ENCODE results near the gene SYNC. TPM values are rescaled to one million over a fixed set of nuclear protein-coding genes. Genes with fewer than 3 reads are reported as not detected.
"Not testable (repeated sequence)": the region's sequence is repeated elsewhere in the genome, so short reads cannot be mapped to it uniquely, and the experiment has no call there.

Gene SYNC
- total RNA-seq, 2 experiments from 2014 or later, result 0.09 TPM; not detected in 1

GRCh38 chr1:32701421-32701911 is 1.1 kb downstream of the SYNC start:
- BruUV-seq (replicated peaks), result no TSS peak
- POLR2A ChIA-PET, result no interaction called here
- CTCF ChIA-PET (ENCODE audit: unreplicated experiment), result no interaction called here

GRCh38 chr1:32696996-32697395 is 5.6 kb downstream of the SYNC start:
- H3K9me3 ChIP-seq (ENCODE audit: low read length); H3K4me3 ChIP-seq (ENCODE audit: low read depth, low read length, poor library complexity, severe bottlenecking); H4K20me1 ChIP-seq (ENCODE audit: insufficient read depth, low read length); H3K4me1 ChIP-seq (ENCODE audit: insufficient read depth, low read length, poor library complexity, severe bottlenecking); H3K36me3 ChIP-seq (ENCODE audit: insufficient read depth, low read length); H3K9me2 ChIP-seq (ENCODE audit: insufficient read depth, low read length); BruUV-seq (replicated peaks); DNase-seq (ENCODE audit: low spot score); H2AFZ ChIP-seq (ENCODE audit: low read length); H3K27ac ChIP-seq (ENCODE audit: low read depth, low read length, poor library complexity, severe bottlenecking); H3K79me2 ChIP-seq (ENCODE audit: insufficient read depth, low read depth, low read length); POLR2A ChIA-PET; CTCF ChIA-PET (ENCODE audit: unreplicated experiment); H3K4me2 ChIP-seq (ENCODE audit: low read length): not testable (repeated sequence)
- intact Hi-C loops (cut with micrococcal nuclease; ENCODE audit: unreplicated experiment), result loop anchor here (5.0 kb wide), 1 partner anchor 175 kb away; no protein-coding TSS in a partner anchor

More at GRCh38 chr1:32701421-32701911, 1.1 kb downstream of the SYNC start:
- H3K9me3 ChIP-seq (ENCODE audit: low read length), result no peaks in the 10 kb centered on the region
- no peak for TF ChIP-seq CTCF (conservative IDR thresholded peaks at IDR 0.05; ENCODE audit: low read length)
- TF ChIP-seq EZH2phosphoT487 (IDR thresholded peaks at IDR 0.05; ENCODE audit: borderline replicate concordance, low read depth, low read length), result no peak
- H3K4me1 ChIP-seq (ENCODE audit: insufficient read depth, low read length, poor library complexity, severe bottlenecking), result no peaks in the 10 kb centered on the region
- H3K9me2 ChIP-seq (ENCODE audit: insufficient read depth, low read length), result no peaks in the 10 kb centered on the region
- H2AFZ ChIP-seq (ENCODE audit: low read length), result no peak overlapping the region
- H4K20me1 ChIP-seq (ENCODE audit: insufficient read depth, low read length), result no peaks in the 10 kb centered on the region
- H3K4me2 ChIP-seq (ENCODE audit: low read length), result no peak overlapping the region
- intact Hi-C loops (cut with micrococcal nuclease; ENCODE audit: unreplicated experiment), result no loop called here
- no peak overlapping the region for H3K27ac ChIP-seq (ENCODE audit: low read depth, low read length, poor library complexity, severe bottlenecking)
- DNase-seq (ENCODE audit: low spot score), result no peak
- no peak overlapping the region for H3K4me3 ChIP-seq (ENCODE audit: low read depth, low read length, poor library complexity, severe bottlenecking)
- H3K79me2 ChIP-seq (ENCODE audit: insufficient read depth, low read depth, low read length), result no peaks in the 10 kb centered on the region
- no peaks in the 10 kb centered on the region for H3K36me3 ChIP-seq (ENCODE audit: insufficient read depth, low read length)

GRCh38 chr1:32696041-32696440 is 6.5 kb downstream of the SYNC start:
- Histone ChIP-seq H3K4me1 (ENCODE audit: insufficient read depth, low read length, poor library complexity, severe bottlenecking) (no peaks in the 10 kb centered on the region), H3K79me2 (ENCODE audit: insufficient read depth, low read depth, low read length) (no peaks in the 10 kb centered on the region), H3K4me3 (ENCODE audit: low read depth, low read length, poor library complexity, severe bottlenecking) (no peak overlapping the region), H4K20me1 (ENCODE audit: insufficient read depth, low read length) (no peaks in the 10 kb centered on the region), H3K9me2 (ENCODE audit: insufficient read depth, low read length) (no peaks in the 10 kb centered on the region), H3K4me2 (ENCODE audit: low read length) (no peak overlapping the region), H3K36me3 (ENCODE audit: insufficient read depth, low read length) (no peaks in the 10 kb centered on the region), H3K27ac (ENCODE audit: low read depth, low read length, poor library complexity, severe bottlenecking) (no peak overlapping the region), H3K9me3 (ENCODE audit: low read length) (no peaks in the 10 kb centered on the region), H2AFZ (ENCODE audit: low read length) (no peak overlapping the region)
- intact Hi-C loops (cut with micrococcal nuclease; ENCODE audit: unreplicated experiment), result loop anchor here (5.0 kb wide), 1 partner anchor 174 kb away; no protein-coding TSS in a partner anchor
- POLR2A ChIA-PET, result no interaction called here
- CTCF ChIA-PET (ENCODE audit: unreplicated experiment), result no interaction called here
- DNase-seq (ENCODE audit: low spot score), result no peak
- TF ChIP-seq CTCF (conservative IDR thresholded peaks at IDR 0.05; ENCODE audit: low read length) (no peak), EZH2phosphoT487 (IDR thresholded peaks at IDR 0.05; ENCODE audit: borderline replicate concordance, low read depth, low read length) (no peak)
- BruUV-seq (replicated peaks), result no TSS peak
